Nephron progenitor cell (in vitro differentiated cells): ENCODE data around the gene ARHGAP21.
"Not testable (repeated sequence)": the region's sequence is repeated elsewhere in the genome, so short reads cannot be mapped to it uniquely, and the experiment has no call there.

Experiments
- DNase-seq: peaks from one replicate; pipeline ENCODE4 v3.0.0; 2021
- H3K27ac Mint-ChIP-seq: 2 replicates; pipeline ENCODE4 v1.8.0; 2021; ENCODE audit warnings: mild to moderate bottlenecking, moderate library complexity, mixed read lengths
- H3K27me3 Mint-ChIP-seq: 2 replicates; pipeline ENCODE4 v1.8.0; 2021; ENCODE audit warnings: mild to moderate bottlenecking, low read depth, mixed read lengths; ENCODE audit not compliant: poor library complexity
- H3K36me3 Mint-ChIP-seq: 2 replicates; pipeline ENCODE4 v1.8.0; 2021; ENCODE audit warnings: low read depth, mixed read lengths
- H3K4me1 Mint-ChIP-seq: 2 replicates; pipeline ENCODE4 v1.8.0; 2021; ENCODE audit warnings: mixed read lengths
- H3K4me3 Mint-ChIP-seq: 2 replicates; pipeline ENCODE4 v1.8.0; 2021; ENCODE audit warnings: mild to moderate bottlenecking, moderate library complexity, mixed read lengths
- H3K9me3 Mint-ChIP-seq: 2 replicates; pipeline ENCODE4 v1.8.0; 2021; ENCODE audit warnings: mild to moderate bottlenecking, moderate library complexity, mixed read lengths
- CTCF ChIP-seq: fragments of 200-600 bp; sonication (generic); IDR thresholded peaks from 2 replicates; pipeline ENCODE4 v1.5.0; 2021; ENCODE audit warnings: antibody characterized with exemption

Gene ARHGAP21

GRCh38 chr10:24737001-24737400 is 13.3 kb upstream of the ARHGAP21 start:
- no peak for DNase-seq
- Mint-ChIP-seq H3K4me3 (no peak overlapping the region), H3K9me3 (peaks cover 8% of the 10 kb centered on the region), H3K36me3 (no peaks in the 10 kb centered on the region), H3K27ac (no peak overlapping the region), H3K27me3 (peaks cover 9% of the 10 kb centered on the region), H3K4me1 (peaks cover 11% of the 10 kb centered on the region)
- TF ChIP-seq CTCF: no peak

- Mint-ChIP-seq H3K27ac (no peak overlapping the region), H3K27me3 (peaks cover 9% of the 10 kb centered on the region), H3K36me3 (no peaks in the 10 kb centered on the region), H3K4me1 (peaks cover 7% of the 10 kb centered on the region), H3K4me3 (no peak overlapping the region), H3K9me3 (no peaks in the 10 kb centered on the region)
- no peak for DNase-seq
- TF ChIP-seq CTCF: no peak
These were observed 8.3 kb upstream of the ARHGAP21 start for GRCh38 chr10:24731942-24732341.

- H3K27ac Mint-ChIP-seq: no peak overlapping the region
- H3K4me3 Mint-ChIP-seq: no peak overlapping the region
These were observed 7.1 kb upstream of the ARHGAP21 start for GRCh38 chr10:24730811-24731210.

GRCh38 chr10:24727786-24728185 is 4.1 kb upstream of the ARHGAP21 start:
- Mint-ChIP-seq H3K27ac (no peak overlapping the region), H3K9me3 (no peaks in the 10 kb centered on the region), H3K4me1 (peaks cover 11% of the 10 kb centered on the region), H3K27me3 (no peaks in the 10 kb centered on the region), H3K36me3 (no peaks in the 10 kb centered on the region), H3K4me3 (no peak overlapping the region)
- DNase-seq: no peak
- no peak for TF ChIP-seq CTCF

More at GRCh38 chr10:24730811-24731210, 7.1 kb upstream of the ARHGAP21 start:
- H3K4me1 Mint-ChIP-seq: peaks cover under 1% of the 10 kb centered on the region
- TF ChIP-seq CTCF: no peak
- H3K36me3 Mint-ChIP-seq: no peaks in the 10 kb centered on the region
- H3K9me3 Mint-ChIP-seq: no peaks in the 10 kb centered on the region
- peaks cover 4% of the 10 kb centered on the region for H3K27me3 Mint-ChIP-seq
- DNase-seq: no peak

- H3K9me3 Mint-ChIP-seq: no peaks in the 10 kb centered on the region
- H3K4me1 Mint-ChIP-seq: peaks cover 18% of the 10 kb centered on the region
- peak overlapping the region; percentile 18 for H3K27ac Mint-ChIP-seq
- no peak for DNase-seq
- H3K36me3 Mint-ChIP-seq: no peaks in the 10 kb centered on the region
- TF ChIP-seq CTCF: no peak
- no peaks in the 10 kb centered on the region for H3K27me3 Mint-ChIP-seq
- no peak overlapping the region for H3K4me3 Mint-ChIP-seq
These were observed 2.9 kb upstream of the ARHGAP21 start for GRCh38 chr10:24726626-24727025.

GRCh38 chr10:24726029-24726428 is 2.3 kb upstream of the ARHGAP21 start:
- H3K36me3 Mint-ChIP-seq, H3K27me3 Mint-ChIP-seq, H3K9me3 Mint-ChIP-seq, H3K27ac Mint-ChIP-seq, H3K4me3 Mint-ChIP-seq, DNase-seq: not testable (repeated sequence)
- peaks cover 24% of the 10 kb centered on the region for H3K4me1 Mint-ChIP-seq
